HT1080 (cell line): ENCODE results near the gene PLEKHM2. TPM values are rescaled to one million over a fixed set of nuclear protein-coding genes. Genes with fewer than 3 reads are reported as not detected.

Source experiments
- DNase-seq: peaks from one replicate; pipeline ENCODE4 v3.0.0-alpha.2; 2015; ENCODE audit warnings: low read depth
- total RNA-seq: library from RNA; depleted of rRNA; stranded (reverse); fragments of >200 nt; shearing (Covaris generic); gene quantifications from 2 replicates; pipeline ENCODE4 v1.2.3, GENCODE V29; 2014

The PLEKHM2 gene
- total RNA-seq, 1 experiment from 2014 or later = 44.4 TPM

- DNase-seq = no peak
Observed at GRCh38 chr1:15723631-15724246, 39.6 kb downstream of the PLEKHM2 start.

DNA sequence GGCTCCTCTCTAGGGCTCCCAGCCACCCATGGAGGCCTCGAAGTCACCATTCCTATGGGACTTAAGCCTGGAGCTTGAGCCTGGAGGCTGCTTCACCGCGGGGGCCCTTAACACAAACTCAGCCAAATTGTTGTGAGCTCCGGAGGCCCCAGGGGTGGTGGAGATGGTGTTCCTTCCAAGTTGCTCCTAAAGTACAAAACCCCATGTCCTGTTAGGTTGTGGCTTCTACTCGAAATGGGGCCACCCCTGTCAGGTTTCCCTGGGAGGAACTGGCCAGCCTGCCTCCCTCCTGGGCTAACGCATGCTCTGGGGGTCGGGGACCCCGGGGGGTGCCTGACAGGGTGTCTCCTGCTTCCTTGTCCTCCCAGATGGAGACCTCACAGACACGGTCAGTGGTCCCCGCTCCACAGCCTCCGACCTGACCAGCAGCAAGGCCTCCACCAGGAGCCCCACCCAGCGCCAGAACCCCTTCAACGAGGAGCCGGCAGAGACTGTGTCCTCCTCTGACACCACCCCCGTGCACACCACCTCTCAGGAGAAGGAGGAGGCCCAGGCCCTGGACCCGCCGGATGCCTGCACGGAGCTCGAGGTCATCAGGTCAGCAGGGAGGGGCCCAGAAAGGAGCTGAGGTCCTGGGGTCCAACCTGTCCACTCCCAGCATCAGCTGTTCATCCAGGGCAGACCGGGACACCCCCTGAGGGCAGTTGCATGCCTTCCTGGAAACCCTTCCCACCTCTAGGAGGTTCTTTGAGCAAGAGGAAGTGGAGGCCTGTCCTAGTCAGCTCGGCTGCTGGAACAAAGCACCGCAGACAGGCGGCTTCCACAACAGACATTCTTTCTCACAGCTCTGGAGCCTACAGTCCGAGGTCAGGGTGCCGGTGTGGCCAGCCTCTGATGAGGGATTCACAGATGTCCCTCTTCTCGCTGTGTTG lies 41.1 kb downstream of the PLEKHM2 start:
- no peak for DNase-seq

DNA sequence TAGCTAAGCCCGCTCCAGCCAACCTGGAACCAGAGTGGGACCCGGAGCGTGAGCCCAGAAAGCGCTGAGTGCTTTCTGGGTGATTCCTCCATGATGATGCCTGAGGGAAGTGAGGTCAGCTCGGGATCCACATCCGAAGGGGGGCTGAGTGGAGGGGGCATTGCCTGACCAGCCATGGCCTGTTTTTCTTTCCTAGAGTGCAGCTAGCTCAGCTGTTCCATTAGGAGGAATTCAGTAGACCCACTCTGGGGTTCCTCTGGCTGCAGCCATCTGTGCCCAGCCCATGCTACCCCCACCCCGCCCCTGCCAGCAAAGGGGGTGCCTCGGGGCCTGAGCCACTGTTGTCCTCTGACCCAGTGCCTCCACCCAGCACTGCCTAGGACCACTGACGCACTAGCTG lies 42.4 kb downstream of the PLEKHM2 start:
- DNase-seq = no peak

- no peak for DNase-seq
Observed at GRCh38 chr1:15727021-15727420, 42.9 kb downstream of the PLEKHM2 start.

- no peak for DNase-seq
Observed at GRCh38 chr1:15727424-15727823, 43.3 kb downstream of the PLEKHM2 start.

- DNase-seq = no peak
Observed at GRCh38 chr1:15727866-15728534, 43.9 kb downstream of the PLEKHM2 start.

- DNase-seq = no peak
Observed at GRCh38 chr1:15728937-15729657, 45.0 kb downstream of the PLEKHM2 start.

- DNase-seq = no peak
Observed at GRCh38 chr1:15730423-15730822, 46.3 kb downstream of the PLEKHM2 start.

DNA sequence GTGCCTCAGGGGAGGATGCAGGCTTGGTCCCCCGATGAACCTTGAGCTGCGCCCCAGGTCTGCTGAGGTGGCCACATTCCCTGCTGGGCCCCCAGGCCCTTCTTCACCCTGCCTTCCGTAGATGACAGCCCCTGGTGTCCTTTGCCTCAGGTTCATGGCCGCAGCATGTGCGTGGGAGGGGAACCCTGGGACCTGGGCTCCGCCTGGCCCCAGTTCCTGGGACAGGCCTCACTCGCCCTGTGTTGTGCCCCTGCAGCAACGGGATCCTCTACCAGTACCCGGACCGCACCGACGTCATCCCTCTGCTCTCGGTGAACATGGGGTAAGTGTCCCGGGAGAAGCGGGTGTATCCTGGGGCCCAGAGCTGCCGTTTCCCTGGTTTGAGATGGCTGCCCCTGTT lies 46.8 kb downstream of the PLEKHM2 start:
- no peak for DNase-seq

- DNase-seq = no peak
Observed at GRCh38 chr1:15731735-15732685, 47.9 kb downstream of the PLEKHM2 start.

DNA sequence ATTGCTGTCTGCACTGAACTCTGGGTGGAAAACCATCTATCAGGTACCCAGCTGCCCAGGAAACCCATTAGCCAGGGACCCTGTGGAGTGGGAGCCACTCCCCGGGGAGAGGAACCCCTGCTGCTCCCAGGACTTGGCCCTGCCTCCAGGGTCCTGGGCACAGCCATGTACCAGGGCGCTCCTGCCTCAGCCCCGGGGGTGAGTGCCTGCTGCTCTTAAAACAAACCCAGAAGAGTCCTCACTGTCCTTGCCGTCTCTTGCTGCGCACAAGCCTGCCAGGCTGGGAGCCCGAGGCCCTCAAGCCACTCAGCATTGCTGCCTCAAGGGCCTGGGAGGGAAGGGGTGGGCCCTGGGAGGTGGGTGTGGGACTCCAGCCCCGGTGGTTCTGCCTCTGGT lies 48.6 kb downstream of the PLEKHM2 start:
- no peak for DNase-seq

DNA sequence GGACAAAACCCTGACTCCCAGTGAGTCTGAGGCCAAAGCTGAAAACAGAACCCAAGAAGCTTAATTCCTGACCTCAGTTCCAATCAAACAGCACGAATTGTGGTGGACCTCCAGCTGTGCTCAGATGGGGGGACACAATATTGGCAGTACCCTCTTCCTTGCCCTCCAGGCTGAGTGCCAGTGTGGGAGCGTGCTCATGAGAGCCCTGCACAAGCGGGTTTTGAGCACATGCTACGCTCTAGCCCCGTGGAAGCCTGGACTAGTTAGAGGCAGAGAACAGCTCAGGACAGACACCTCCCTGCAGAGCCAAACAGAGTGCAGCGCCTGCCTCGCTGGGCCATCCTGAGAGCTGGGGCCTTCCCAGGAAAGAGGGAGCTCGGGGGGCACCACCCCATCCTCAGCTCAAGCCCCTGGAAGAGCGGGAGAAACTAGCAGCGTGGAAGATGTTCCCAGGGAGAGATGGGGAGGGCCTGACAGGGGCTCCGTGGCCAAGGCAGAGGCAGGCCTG lies 49.2 kb downstream of the PLEKHM2 start:
- DNase-seq = no peak

DNA sequence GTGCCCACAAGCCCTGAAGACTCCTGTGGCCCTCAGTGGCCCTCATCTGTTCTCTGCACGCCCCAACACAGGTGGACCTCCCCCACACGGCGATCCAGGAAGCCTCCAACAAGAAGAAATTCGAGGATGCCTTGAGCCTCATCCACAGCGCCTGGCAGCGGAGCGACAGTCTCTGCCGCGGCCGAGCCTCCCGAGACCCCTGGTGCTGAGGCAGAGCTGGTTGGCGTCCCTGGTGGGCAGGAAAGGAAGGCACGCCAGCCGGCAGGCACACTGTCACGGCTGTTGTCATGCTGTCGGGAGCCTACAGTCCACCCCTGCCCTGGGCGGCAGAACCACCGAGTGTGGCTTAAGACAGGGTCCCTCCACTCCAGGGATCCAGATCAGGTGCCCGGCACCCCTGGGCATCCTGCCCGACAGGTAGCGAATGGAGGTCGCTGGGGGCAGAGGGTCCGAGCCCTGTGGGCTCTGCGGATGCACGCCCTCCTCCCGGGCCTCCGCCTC lies 49.7 kb downstream of the PLEKHM2 start:
- DNase-seq = no peak

DNA sequence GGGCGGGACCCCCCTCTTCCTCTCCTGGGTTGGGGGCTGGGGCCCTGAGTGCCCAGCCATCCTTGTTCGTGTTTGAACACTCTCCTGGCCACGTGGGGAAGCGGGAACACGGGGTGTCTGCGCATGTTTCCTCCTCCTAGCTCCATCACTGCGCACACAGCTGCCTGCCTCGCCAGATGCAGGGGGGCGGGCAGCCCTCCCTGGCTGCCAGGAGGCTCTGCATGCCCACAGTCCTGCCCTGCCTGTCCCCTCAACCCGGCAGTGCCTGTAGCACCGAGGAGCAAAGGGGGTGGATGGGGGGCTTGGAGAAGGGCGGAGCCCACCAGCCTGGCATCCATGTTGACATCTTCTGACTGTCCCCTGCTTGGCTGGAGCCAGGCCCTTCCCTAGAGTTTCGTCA lies 50.2 kb downstream of the PLEKHM2 start:
- DNase-seq = no peak

DNA sequence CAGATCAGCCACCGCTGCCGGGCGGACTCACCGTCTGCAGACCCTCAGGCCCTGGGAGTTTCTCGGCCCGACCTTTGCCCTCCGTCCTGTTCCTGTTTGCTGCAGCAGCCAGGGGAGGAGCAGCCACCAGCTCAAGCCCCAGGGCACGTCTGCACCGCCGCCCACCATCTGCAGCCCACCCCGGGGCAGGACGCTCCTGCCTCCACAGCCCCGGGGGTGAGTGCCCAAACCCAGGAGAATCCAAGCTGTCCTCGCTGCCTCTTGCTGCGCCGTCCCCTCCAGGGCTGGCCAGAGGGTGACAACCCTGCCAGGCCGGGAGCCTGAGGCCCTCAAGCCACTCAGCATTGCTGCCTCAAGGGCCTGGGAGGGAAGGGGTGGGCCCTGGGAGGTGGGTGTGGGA lies 50.8 kb downstream of the PLEKHM2 start:
- DNase-seq = no peak

GRCh38 chr1:15735304-15736037 lies 51.4 kb downstream of the PLEKHM2 start:
- DNase-seq = no peak

DNA sequence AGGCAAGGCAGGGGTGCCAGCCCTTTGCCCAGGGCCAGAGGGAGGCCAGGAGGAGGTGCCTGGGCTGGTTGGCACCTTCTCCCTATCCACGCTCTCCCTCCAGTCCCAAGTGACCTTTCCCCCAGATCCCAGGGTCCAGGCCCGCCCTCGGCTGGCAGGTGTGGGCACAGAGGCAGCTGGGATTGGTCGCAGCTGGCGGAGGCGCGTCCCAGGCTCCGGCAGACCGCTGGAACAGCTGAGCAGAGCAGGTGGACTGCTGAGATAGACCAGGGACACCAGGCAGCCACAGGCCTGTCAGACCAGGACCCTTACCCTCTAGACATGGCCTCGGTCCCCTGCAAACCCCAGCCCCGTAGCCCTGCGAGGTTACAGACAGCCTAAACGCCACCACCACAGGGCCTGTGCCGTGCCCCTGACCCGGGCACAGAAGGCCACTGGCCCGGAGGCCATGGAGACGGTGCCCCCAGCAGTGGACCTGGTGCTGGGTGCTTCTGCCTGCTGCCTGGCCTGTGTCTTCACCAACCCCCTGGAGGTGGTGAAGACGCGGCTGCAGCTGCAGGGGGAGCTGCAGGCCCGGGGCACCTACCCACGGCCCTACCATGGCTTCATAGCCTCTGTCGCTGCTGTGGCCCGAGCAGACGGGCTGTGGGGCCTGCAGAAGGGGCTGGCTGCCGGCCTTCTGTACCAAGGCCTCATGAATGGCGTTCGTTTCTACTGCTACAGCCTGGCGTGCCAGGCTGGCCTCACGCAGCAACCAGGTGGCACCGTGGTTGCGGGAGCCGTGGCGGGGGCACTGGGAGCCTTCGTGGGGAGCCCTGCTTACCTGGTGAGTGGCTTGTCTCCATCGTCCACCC lies 52.1 kb downstream of the PLEKHM2 start, which contains the start of gene SLC25A34:
TSS of gene SLC25A34 (plus strand) at position 221 of the 854 bp plus-strand sequence. CDS start at position 449, 228 bp downstream.
- DNase-seq = no peak

DNA sequence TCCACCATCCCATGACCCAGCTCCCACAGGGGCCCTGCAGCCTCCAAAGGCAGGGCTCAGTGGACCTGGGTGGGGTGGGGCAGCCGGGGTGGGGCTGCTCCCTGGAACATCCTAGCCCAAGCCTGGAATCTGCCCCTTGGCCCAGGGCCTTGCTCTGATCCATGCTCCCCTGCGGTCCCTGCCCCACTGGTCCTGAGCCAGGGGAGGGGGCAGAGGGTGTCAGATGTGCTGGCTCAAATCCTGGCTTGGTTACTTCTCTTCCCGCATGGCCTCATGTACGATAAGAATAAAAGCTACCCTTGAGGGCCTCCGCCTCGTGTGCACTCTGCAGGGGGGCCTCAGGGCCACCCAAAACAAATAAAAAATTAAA lies 52.8 kb downstream of the PLEKHM2 start:
- no peak for DNase-seq
